Measurements from ENCODE around the gene ZMIZ1. TPM values are rescaled to one million over a fixed set of nuclear protein-coding genes. Genes with fewer than 3 reads are reported as not detected.
A peak's percentile ranks its signal among the peaks of the same experiment; 100 is the strongest.

Gene ZMIZ1
- total RNA-seq, 4 donors from 2014 or later: 18.7 to 188 (median 36.7) TPM

DNA sequence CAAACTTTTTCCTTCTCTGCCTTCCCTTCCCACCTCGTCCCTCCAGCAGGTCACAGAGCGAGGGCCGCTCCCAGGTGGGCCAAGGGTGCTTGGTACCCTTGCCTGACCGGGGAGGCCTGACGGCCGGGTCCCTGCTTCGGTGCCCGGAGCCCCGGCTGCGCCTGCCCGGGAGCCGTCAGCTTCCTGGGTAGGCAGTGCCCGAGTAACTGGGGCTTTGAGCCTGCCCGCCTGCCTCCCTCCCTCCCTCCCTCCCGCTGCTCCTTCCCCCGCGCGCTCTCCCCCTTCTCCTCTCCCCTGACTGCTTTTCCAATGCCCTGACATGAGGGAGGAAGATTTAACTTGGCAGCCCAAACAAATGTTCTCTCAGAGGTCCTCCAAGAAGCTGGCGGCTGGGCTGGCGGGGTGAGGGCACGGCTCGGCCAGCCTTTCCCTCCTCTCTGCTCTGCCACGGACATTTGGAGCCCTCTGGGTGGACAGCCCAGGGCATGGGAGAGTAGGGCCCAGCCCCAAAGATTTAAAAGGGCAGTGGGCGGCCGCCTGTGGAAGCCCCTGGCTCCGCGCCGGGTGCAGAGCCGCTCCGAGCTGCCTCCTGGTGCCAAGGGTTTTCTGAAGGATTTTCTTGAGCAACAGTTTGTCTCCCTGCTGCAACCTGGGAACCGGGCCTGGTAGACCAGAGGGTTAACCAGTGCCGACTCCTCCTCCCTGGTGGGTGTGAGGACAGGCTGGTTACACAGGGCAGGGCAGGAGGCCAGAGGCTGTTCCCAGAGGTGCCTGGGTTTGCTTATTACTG lies 2.0 kb downstream of the ZMIZ1 start:
- Histone ChIP-seq H3K36me3 (no peaks in the 10 kb centered on the region), H3K9me3 (no peaks in the 10 kb centered on the region), H3K27me3 (peaks cover 0 to 2% of the 10 kb centered on the region in 2 donors), H3K4me1 (peaks cover 15 to 34% of the 10 kb centered on the region in 2 donors), H3K4me3 (peak overlapping the region; percentile 75 to 86), H3K27ac (peak overlapping the region; percentile 94 to 96)
- intact Hi-C loops (cut with DNase I; ENCODE audit: low total_unique reads): loop anchor here (5.0 kb wide), 1 partner anchor 116 kb away; no protein-coding TSS in a partner anchor
- TF ChIP-seq POLR2A (IDR thresholded peaks at IDR 0.05): peak in 1 of 2 donors; percentile 42
- TF ChIP-seq, protein P1, sequence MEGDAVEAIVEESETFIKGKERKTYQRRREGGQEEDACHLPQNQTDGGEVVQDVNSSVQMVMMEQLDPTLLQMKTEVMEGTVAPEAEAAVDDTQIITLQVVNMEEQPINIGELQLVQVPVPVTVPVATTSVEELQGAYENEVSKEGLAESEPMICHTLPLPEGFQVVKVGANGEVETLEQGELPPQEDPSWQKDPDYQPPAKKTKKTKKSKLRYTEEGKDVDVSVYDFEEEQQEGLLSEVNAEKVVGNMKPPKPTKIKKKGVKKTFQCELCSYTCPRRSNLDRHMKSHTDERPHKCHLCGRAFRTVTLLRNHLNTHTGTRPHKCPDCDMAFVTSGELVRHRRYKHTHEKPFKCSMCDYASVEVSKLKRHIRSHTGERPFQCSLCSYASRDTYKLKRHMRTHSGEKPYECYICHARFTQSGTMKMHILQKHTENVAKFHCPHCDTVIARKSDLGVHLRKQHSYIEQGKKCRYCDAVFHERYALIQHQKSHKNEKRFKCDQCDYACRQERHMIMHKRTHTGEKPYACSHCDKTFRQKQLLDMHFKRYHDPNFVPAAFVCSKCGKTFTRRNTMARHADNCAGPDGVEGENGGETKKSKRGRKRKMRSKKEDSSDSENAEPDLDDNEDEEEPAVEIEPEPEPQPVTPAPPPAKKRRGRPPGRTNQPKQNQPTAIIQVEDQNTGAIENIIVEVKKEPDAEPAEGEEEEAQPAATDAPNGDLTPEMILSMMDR (IDR thresholded peaks at IDR 0.05): peak in 1 of 4 experiments; percentile 4
- peak; percentile 86 to 91 for DNase-seq

- TF ChIP-seq, protein P1 (IDR thresholded peaks at IDR 0.05): no peak
- TF ChIP-seq POLR2A (IDR thresholded peaks at IDR 0.05): no peak
- H3K36me3 ChIP-seq: no peaks in the 10 kb centered on the region
- H3K9me3 ChIP-seq: no peaks in the 10 kb centered on the region
- intact Hi-C loops (cut with DNase I; ENCODE audit: low total_unique reads): loop anchor here (5.0 kb wide), 1 partner anchor 116 kb away; no protein-coding TSS in a partner anchor
- peaks cover 15 to 40% of the 10 kb centered on the region in 2 donors for H3K4me1 ChIP-seq
- peak overlapping the region; percentile 94 to 96 for H3K27ac ChIP-seq
- H3K27me3 ChIP-seq: peaks cover 0 to 2% of the 10 kb centered on the region in 2 donors
- no peak for DNase-seq
- H3K4me3 ChIP-seq: peak overlapping the region; percentile 75 to 86
Measured at GRCh38 chr10:79071396-79071923, 2.7 kb downstream of the ZMIZ1 start.

- H3K9me3 ChIP-seq: no peaks in the 10 kb centered on the region
- peaks cover 15 to 42% of the 10 kb centered on the region in 2 donors for H3K4me1 ChIP-seq
- intact Hi-C loops (cut with DNase I; ENCODE audit: low total_unique reads): loop anchor here (5.0 kb wide), 1 partner anchor 115 kb away; no protein-coding TSS in a partner anchor
- H3K4me3 ChIP-seq: peak overlapping the region; percentile 75 to 86
- TF ChIP-seq, protein P1 (IDR thresholded peaks at IDR 0.05): no peak
- TF ChIP-seq POLR2A (IDR thresholded peaks at IDR 0.05): no peak
- peak overlapping the region; percentile 94 to 96 for H3K27ac ChIP-seq
- H3K27me3 ChIP-seq: peaks cover 0 to 2% of the 10 kb centered on the region in 2 donors
- DNase-seq: no peak
- H3K36me3 ChIP-seq: no peaks in the 10 kb centered on the region
Measured at GRCh38 chr10:79072041-79072441, 3.3 kb downstream of the ZMIZ1 start.

GRCh38 chr10:79072994-79073645 lies 4.4 kb downstream of the ZMIZ1 start:
- Histone ChIP-seq H3K4me1 (peaks cover 15 to 46% of the 10 kb centered on the region in 2 donors), H3K36me3 (no peaks in the 10 kb centered on the region), H3K9me3 (no peaks in the 10 kb centered on the region), H3K27ac (peak overlapping the region; percentile 94 to 96), H3K27me3 (no peaks in the 10 kb centered on the region), H3K4me3 (peak overlapping the region in 1 of 2 donors; percentile 10)
- intact Hi-C loops (cut with DNase I; ENCODE audit: low total_unique reads): loop anchor here (5.0 kb wide), 1 partner anchor 114 kb away; no protein-coding TSS in a partner anchor
- DNase-seq: no peak
- no peak for TF ChIP-seq POLR2A (IDR thresholded peaks at IDR 0.05)
- TF ChIP-seq, protein P1 (IDR thresholded peaks at IDR 0.05): no peak
